HTERT RPE-1 (cell line): ENCODE results near the gene EBPL.
"Not testable (repeated sequence)": the region's sequence is repeated elsewhere in the genome, so short reads cannot be mapped to it uniquely, and the experiment has no call there.

ENCODE experiments used
- in situ Hi-C: fragments of 300-500 bp; cut with MboI; formaldehyde crosslinking; loops from 4 replicates; pipeline ENCODE4 v1.14.3; 2020; ENCODE audit warnings: low sequenced_read_pairs

EBPL gene

DNA sequence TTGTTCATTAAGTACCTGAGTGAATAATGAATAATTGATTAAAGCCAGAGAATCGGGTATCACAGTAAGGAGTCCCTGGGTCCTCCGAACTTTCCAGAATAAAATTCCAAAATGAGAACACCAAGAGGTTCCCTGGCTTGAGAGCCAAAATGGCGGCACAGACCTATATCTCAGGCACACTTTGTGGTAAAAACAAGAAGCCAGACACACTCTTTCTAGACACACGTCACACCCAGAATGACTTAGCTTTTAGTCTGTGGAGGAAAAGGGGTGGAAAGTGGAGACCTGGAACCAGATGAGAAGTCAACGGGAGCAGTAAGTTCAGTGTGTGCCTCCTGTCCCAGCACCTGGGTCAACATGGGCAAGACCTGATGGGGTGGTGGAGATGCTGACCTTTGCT lies 54.6 kb downstream of the EBPL start:
- in situ Hi-C loops: no loop called here

DNA sequence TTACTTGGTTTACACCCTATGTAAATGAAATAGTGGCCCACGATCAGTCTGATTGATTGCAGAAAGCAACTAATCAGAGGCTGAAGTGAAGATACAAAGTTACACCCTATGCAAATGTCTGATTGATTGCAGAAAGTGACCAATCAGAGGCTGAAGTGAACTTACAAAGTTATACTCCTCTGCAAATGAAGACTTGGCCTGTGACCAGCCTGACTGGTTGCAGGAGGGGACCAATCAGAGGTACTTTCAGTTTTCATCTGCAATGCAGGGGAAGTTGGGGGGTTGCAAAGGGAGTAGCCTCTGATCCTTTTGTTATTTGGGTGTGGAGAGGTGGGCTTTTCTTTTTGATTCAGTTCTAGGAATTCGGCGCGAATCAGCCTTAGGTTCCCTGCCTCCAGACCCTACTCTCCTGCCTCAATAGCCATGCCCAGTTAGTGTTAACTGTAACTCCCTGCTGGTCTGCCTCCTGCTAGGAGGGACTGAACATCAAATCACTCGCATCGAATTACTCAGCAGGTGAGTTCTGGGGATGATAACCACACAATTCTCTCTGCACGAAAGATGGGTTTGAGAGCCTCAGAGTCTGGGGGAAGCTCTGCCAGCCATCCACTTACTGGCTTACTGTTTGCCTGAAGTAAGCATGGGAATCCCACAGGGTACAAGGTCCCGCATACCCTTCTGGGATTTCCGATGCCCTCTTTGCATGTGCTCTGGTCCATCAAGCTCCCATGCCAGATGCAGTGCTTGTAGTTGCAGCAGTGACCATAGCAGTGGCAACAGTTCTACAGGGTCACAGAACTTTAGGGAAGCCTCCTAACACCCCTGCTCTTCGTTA lies 55.5 kb downstream of the EBPL start:
- in situ Hi-C loops: no loop called here

DNA sequence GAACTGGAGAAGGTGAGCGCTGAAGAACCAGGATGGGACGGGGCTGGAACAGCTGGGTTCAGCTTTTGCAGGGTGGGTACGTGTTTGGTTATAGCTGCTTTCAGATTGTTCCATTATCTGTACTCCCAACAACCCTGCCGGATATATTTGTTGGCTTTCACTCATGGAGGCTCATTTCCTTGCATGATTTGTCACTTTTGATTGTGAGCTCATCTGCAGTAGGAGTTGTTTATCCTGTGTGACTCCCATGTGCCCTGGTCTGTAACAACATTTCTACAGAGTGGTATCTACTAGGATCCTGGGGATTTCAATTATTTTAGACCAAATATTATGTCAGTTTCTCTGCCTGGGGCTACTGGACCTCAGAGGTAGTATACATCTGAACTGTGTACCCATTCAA lies 57.6 kb downstream of the EBPL start:
- in situ Hi-C loops: no loop called here

DNA sequence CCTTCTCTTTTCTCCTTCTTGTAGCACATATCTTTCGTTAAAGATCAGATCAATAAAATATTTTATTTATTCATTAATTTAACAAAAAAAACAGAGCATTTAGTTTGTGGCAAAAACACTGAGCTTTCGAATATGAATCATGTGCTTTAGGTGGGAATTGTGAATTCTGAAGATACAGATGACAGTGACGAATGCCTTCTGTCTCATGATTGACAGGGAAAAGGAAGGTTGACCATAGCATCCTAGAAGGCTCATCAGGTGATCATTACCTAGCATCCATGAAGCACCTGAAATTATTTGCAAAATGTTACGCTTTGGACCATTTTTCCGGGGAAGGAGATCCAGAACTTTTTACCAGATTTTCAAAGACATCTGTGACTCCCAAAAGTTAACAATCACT lies 59.1 kb downstream of the EBPL start:
- in situ Hi-C loops: no loop called here

DNA sequence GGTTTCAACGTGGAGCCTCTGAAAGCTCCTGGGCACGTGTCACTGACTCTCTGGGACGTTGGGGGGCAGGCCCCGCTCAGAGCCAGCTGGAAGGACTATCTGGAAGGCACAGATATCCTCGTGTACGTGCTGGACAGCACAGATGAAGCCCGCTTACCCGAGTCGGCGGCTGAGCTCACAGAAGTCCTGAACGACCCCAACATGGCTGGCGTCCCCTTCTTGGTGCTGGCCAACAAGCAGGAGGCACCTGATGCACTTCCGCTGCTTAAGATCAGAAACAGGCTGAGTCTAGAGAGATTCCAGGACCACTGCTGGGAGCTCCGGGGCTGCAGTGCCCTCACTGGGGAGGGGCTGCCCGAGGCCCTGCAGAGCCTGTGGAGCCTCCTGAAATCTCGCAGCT lies 60.7 kb downstream of the EBPL start:
- in situ Hi-C loops: no loop called here

DNA sequence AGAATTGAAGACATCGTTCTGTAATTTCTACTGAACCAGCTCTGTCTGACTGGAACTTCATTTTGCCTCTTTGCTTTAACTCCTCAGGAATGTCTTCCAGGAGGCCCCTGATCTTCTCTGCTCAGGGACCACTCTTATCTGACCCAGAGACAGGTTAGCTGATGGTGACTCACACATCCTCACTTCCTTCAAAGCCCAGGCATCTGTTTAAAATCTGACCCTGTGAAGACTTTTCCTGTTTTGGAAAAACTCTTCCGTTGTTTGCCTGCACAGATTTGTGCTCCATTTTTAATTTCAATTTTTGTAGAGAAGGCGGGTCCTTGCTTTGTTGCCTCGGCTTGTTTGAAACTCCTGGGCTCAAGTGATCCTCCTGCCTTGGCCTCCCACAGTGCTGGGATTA lies 61.3 kb downstream of the EBPL start:
- in situ Hi-C loops: no loop called here

DNA sequence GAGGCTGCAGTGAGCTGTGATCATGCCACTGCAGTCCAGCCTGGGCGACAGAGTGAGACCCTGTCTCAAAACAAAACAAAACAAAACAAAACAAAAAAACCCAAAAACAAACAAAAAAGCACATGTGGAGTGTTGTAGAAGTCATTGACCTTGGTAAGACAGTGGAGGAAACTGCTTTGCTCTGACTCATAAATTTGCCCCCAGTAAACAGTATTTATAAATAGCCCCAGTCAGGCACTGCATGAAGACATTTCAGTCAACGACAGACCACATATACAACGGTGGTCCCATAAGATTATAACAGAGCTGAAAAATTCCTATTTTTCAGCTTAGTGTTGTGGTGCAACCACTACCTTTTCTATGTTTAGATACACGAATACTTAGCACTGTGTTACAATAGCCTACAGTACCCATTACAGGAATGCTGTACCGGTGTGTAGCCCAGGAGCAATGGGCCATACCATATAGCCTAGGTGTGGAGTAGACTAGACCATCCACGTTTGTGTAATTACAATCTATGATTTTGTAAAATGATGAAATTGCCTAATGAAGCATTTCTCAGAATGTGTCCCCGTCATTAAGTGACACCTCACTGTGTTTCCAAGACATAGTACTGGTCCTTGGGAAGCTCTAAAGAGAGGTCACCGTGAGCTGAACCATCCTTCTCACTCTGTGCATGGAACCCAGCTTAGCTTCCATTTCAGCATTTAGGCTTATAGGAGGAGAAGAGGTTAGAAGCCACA lies 61.9 kb downstream of the EBPL start:
- in situ Hi-C loops: no loop called here

DNA sequence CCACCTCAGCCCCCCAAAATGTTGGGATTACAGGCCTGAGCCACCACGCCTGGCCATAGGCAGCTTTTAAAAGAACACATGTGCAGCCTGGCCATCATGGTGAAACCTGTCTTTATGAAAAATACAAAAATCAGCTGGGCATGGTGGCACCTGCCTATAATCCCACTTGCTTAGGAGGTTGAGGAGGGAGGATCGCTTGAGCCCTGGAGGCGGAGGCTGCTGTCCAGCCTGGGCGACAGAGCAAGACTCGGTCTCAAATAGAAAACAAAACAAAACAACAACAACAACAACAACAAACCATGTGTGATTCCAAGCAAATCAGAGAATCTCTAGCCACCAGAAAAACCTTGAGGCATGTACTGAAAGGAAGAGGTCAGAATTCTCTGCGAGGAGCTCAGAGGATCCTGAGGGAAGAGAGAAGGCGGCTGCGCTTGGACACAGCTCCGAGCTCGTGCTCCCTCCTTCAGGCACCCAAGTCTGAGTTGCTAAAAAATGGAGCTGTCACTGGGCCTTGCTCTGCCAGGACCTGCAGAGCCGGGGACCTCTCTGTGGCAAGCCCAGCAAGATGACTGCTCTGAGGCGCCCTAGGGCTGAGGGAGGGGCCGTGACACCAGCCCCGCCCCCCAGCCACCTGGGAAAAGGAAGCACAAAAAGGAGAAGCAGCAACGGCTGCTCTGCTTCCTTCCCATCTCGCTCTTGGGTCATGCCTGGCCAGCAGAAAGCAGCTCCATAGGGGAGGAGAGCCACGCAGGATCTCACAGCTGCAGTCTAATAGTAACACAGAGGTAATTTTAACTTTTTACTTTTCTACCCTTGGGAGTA lies 63.2 kb downstream of the EBPL start, which contains the start of gene ARL11:
TSS of gene ARL11 (plus strand) at position 677 of the 822 bp plus-strand sequence. CDS start 1,941 bp downstream, outside the sequence.
- in situ Hi-C loops: no loop called here

DNA sequence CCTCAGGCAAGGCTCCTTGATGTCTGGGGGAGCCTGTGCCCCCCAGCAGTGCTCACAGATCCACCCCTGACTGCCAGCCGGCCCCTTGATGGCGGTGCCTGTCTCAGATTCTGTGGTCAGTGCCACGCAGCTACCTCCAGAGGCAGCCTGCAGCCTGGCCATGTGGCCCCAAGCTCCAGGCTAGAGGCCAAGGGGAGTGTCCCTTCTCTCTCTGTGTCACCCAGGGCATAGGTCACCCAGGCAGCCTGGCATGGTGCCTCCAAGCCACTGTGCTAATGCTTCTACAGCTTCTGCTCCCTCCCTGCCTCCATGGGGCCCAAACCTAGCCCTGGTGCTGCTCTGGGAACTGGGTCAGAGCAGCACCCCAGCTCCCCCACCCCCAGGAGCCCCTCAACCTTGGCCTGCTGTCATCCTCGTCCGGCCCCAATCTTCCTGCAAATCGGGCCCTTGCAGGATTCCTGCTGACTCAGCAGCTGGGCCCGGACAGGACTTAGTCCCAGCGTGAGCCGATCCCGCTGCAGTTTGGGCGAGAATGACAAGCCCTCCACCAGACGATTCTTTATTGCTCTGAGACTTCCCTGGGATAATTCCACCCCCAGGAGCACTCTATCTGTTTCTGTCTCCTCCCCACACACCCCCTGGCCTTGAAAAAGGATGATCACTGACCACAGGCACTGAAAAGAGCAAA lies 65.8 kb downstream of the EBPL start:
- in situ Hi-C loops: no loop called here

DNA sequence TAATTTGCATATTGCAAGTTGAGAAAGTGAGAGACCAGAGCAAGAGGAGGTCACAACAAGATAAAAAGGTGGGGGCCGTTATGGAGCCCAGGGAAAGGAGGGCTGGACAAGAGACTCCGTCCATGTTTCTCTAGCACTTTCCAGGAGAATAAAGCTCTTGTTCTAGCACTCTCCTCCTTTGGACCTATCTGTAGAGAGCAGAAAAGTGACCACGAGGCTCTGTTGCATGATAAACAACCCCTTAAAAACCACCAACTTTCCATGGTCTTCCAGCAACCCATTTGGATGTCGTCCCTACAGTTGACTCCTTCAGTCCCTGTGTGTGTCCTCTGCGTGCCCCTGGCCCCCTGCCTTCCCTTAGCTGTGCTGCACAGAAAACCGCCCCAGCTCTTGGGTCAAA lies 67.1 kb downstream of the EBPL start:
- in situ Hi-C loops: no loop called here

DNA sequence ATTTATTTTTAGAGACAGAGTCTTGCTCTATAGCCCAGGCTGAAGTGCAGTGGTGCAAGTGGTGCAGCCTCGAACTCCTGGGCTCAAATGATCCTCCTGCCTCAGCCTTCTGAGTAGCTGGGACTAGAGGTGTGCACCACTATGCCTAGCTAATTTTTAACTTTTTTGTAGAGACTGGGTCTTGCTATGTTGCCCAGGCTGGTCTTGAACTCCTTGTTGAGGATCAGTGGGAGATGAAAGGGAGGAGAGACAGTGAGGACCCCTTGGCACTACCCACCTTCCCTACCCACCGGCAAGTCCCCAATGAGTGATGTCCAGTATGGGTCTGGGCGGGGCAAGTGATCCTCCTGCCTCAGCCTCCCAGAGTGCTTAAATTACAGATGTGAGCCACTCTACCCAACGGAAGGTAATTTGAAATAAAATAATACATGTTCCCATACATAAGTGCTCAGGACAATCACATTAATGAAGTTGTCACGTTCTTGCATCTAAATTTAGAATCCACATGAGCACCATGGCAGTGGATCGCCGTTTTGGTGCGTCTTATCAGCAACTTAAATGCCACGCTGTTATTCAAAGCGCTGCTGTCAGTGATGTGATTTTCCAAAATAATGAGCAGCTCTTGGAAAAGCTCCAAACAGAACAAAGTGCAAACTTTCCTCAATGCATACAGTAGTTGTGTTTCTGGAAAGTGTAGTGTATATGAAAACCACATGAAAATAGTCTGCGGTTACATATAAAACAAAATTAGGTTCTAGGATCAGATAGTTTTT lies 68.9 kb downstream of the EBPL start:
- in situ Hi-C loops: no loop called here

DNA sequence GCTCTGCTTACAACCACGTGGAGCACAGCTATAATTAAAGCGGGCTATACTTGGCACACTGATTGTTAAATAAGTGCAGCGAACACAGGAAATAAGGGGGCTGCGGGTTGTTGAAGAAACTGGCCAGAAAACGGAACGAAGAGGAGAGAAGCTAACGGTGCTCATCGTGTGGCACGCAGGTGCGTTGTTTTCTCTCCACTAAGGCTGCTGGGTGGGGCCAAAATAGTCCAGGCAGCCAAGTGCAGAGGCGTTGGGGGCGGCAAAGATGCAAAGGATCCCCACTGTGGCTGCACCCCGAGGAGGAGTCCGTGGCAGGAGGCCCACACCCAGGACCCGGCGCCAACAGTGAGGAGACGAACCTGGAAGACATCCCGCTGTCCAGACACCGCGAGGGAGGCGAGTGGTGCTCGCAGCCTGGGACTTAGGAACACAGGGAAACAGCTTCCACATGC lies 71.1 kb downstream of the EBPL start:
- in situ Hi-C loops: no loop called here

DNA sequence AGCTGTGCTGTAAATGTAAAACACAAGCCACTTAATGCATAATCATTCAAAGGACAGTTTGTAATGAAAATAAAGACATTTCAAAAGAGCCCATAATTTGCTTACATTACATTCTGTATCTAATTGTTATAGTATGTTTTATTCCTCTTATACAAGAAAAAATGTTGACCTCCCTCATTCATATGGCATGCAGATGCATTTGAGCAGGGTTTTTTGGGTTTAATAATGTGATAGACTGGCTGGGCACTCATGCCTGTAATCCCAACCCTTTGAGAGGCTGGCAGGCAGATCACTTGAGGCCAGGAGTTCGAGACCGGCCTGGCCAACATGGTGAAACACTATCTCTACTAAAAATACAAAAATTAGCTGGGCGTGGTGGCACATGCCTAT lies 74.6 kb downstream of the EBPL start:
- in situ Hi-C loops: no loop called here

DNA sequence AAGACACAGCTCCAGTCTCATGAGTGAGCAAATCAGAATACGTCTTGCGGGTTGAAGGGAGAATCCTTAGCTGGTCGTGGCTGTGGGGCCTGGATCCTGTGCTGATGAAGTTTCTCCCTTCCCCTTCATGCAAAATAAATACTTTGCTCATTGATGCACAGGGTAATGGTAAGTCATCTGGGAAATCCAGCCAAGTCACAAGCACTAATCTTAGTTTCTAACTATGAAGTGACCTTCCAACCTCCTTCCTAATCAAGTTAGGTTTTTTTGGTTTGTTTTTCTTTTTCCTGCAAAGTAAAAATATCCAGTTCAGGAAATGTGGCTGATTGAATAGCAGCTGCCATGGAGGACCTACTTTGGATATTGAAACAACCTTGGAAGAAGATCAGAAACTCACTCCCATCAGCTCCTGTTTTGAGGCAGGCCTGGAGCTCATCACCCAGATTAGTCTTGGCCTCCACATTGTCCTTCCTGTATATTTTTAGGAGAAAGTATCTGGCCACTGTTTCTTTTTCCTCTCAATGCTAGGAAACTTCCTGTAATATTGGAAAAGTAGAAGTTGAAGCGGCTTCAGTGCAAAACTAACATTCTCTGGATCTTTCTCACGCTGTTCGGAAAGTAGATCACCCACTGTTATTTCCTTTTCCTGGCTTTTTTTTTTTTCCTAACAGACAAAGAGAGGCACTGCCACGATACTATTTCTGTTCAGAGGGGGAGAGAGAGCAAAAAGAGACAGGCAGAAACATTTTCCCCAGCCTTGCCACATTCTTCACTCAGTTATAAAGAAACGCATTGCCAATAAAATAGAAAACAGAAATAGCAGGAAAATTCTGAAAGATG lies 75.2 kb downstream of the EBPL start:
- in situ Hi-C loops: no loop called here

DNA sequence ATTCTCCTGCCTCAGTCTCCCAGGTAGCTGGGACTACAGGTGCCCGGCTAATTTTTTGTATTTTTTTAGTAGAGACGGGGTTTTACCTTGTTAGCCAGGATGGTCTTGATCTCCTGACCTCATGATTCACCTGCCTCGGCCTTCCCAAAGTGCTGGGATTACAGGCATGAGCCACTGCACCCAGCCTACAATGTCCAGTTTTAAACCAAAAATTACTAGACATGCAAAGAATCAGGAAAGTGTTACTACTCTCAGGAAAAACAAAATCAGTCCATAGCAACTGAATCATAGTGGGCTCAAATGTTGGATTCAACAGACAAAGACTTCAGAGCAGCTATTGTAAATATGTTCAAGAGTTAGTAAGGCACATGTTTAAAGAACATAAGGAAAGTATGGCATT lies 79.2 kb downstream of the EBPL start:
- in situ Hi-C loops: not testable (repeated sequence)
